SH-SY5Y (cell line): ENCODE results near the gene UCK1.

Experiments used
- GATA2 ChIP-seq: IDR thresholded peaks from 2 replicates; pipeline ENCODE4 v1.6.1; 2011; ENCODE audit warnings: mild to moderate bottlenecking, low read depth, low read length
- GATA3 ChIP-seq: IDR thresholded peaks from 2 replicates; pipeline ENCODE4 v1.6.1; 2011; ENCODE audit warnings: low read depth, mild to moderate bottlenecking, low read length, moderate library complexity

Gene UCK1

GRCh38 chr9:131539223-131539923, 8.3 kb upstream of the UCK1 start:
- no peak for TF ChIP-seq GATA2
- no peak for TF ChIP-seq GATA3

GRCh38 chr9:131537946-131538345, 6.9 kb upstream of the UCK1 start:
- TF ChIP-seq GATA3 (no peak), GATA2 (no peak)

- TF ChIP-seq GATA2 (no peak), GATA3 (no peak)
Measured at GRCh38 chr9:131534721-131535237, 3.7 kb upstream of the UCK1 start.

GRCh38 chr9:131530546-131530919, 530 bp downstream of the UCK1 start:
- no peak for TF ChIP-seq GATA3
- TF ChIP-seq GATA2, result no peak

GRCh38 chr9:131529597-131530545, 1.2 kb downstream of the UCK1 start:
- TF ChIP-seq GATA2 (no peak), GATA3 (no peak)

GRCh38 chr9:131528886-131529505, 2.1 kb downstream of the UCK1 start:
- TF ChIP-seq GATA3 (no peak), GATA2 (no peak)

GRCh38 chr9:131528186-131528585, 2.9 kb downstream of the UCK1 start:
- TF ChIP-seq GATA3, result no peak
- no peak for TF ChIP-seq GATA2

- TF ChIP-seq GATA2 (no peak), GATA3 (no peak)
Measured at GRCh38 chr9:131525643-131526565, 5.2 kb downstream of the UCK1 start.

- TF ChIP-seq GATA3, result no peak
- TF ChIP-seq GATA2, result no peak
Measured at GRCh38 chr9:131524665-131525315, 6.3 kb downstream of the UCK1 start.

GRCh38 chr9:131523451-131524435, 7.3 kb downstream of the UCK1 start:
- TF ChIP-seq GATA2, result no peak
- no peak for TF ChIP-seq GATA3

- TF ChIP-seq GATA3 (no peak), GATA2 (no peak)
Measured at GRCh38 chr9:131523086-131523388, 8.0 kb downstream of the UCK1 start.
